Measurements from ENCODE around the gene PPP1R26. TPM values are rescaled to one million over a fixed set of nuclear protein-coding genes. Genes with fewer than 3 reads are reported as not detected.
"Not testable (repeated sequence)": the region's sequence is repeated elsewhere in the genome, so short reads cannot be mapped to it uniquely, and the experiment has no call there.

PPP1R26 gene
- total RNA-seq, 4 donors from 2014 or later = 5.4 to 10.9 (median 8.3) TPM

GRCh38 chr9:135512241-135512603 lies 32.6 kb downstream of the PPP1R26 start:
- Histone ChIP-seq H3K27ac (no peak overlapping the region), H3K4me3 (no peak overlapping the region), H3K36me3 (no peaks in the 10 kb centered on the region), H3K4me1 (no peaks in the 10 kb centered on the region), H3K27me3 (peaks cover 0 to 20% (median 0%) of the 10 kb centered on the region in 4 donors), H3K9me3 (no peaks in the 10 kb centered on the region)
- 74 to 75% methylated on average over 10 of the region's 10 CpGs for WGBS, 2 donors
- DNase-seq = no peak
- intact Hi-C loops (cut with DNase I) = no loop called here
- TF ChIP-seq CTCF (IDR thresholded peaks at IDR 0.05) (no peak), POLR2A (IDR thresholded peaks at IDR 0.05) (no peak)

DNA sequence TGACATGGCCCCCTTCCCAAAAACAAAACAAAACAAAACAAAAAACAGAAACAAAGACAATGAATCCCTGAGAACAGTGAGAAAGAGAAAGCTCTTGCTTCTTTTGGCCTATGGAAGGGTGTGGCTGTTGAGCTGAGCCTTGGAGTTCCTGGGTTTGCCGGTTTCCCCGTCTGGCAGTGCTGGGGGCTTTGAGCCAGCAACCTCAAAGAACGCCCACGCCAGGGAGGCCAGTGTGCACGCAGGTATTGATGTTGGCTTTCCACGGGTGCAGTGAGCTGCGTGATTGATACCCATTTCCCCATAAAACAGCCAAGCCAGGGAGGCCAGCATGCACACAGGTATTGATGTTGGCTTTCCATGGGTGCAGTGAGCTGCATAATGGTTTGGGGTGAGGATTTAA lies 33.3 kb downstream of the PPP1R26 start:
- no peak for DNase-seq
- H3K4me3 ChIP-seq = no peak overlapping the region
- WGBS, 2 donors = 35 to 53% methylated on average over 7 of the region's 7 CpGs
- H3K36me3 ChIP-seq = no peaks in the 10 kb centered on the region
- no peaks in the 10 kb centered on the region for H3K9me3 ChIP-seq
- intact Hi-C loops (cut with DNase I) = no loop called here
- H3K27ac ChIP-seq = no peak overlapping the region
- TF ChIP-seq POLR2A (IDR thresholded peaks at IDR 0.05) = no peak
- no peak for TF ChIP-seq CTCF (IDR thresholded peaks at IDR 0.05)
- no peaks in the 10 kb centered on the region for H3K4me1 ChIP-seq
- H3K27me3 ChIP-seq = peaks cover 0 to 20% (median 0%) of the 10 kb centered on the region in 4 donors

DNA sequence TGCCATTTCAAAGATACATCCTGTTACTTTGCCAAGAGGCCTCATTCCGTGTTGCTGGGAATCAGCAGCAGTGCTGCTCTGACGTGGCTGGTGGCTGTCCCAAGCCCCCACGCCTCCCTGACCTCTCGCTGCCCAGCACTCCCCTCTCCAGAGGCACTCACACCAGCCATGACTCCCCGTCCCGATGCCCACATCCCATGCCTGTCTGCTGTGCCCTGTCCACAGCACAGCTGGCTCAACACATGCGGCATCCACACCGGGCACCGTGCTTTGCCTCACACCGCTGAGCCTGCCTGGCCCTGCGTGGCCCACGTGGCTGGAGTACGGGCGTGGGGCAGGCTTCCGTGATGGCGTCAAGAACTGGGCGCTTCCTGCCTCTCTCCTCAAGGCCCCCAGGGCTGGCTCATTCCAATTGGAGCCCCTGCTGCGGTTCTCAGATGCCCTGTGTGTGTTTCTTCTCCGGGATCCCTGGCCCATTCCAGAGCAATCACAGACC lies 33.8 kb downstream of the PPP1R26 start:
- peaks cover 0 to 20% (median 0%) of the 10 kb centered on the region in 4 donors for H3K27me3 ChIP-seq
- WGBS, 2 donors = 71 to 81% methylated on average over 10 to 15 of the region's 19 CpGs
- H3K4me1 ChIP-seq = no peaks in the 10 kb centered on the region
- no peak overlapping the region for H3K4me3 ChIP-seq
- no peak overlapping the region for H3K27ac ChIP-seq
- no peak for TF ChIP-seq CTCF (IDR thresholded peaks at IDR 0.05)
- TF ChIP-seq POLR2A (IDR thresholded peaks at IDR 0.05) = no peak
- no peaks in the 10 kb centered on the region for H3K36me3 ChIP-seq
- DNase-seq = no peak
- H3K9me3 ChIP-seq = no peaks in the 10 kb centered on the region
- intact Hi-C loops (cut with DNase I) = no loop called here

DNA sequence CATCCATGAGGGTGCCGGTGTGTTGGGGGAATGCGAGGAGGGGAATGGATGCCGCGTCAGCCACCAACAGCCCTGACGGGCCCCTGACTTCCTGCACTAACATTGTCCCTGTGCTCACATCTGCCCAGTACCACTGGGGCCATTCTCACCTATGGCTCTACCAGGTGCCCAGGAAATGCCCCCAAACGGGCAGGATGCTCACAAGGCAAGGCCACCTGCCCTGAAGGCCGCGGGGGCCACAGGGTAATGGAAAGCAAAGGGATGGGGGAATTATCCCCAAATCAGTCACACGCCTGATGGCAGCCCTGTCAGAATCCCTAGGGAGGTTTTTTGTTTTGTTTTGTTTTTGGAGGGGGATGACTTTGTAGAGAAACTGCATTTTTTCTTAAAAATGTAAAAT lies 34.3 kb downstream of the PPP1R26 start:
- DNase-seq; H3K9me3 ChIP-seq; H3K36me3 ChIP-seq; H3K27ac ChIP-seq; intact Hi-C loops (cut with DNase I); H3K4me3 ChIP-seq; H3K4me1 ChIP-seq: not testable (repeated sequence)
- 83 to 86% methylated on average over 1 to 8 of the region's 9 CpGs for WGBS, 2 donors
- peaks cover 0 to 24% (median 0%) of the 10 kb centered on the region in 4 donors for H3K27me3 ChIP-seq

DNA sequence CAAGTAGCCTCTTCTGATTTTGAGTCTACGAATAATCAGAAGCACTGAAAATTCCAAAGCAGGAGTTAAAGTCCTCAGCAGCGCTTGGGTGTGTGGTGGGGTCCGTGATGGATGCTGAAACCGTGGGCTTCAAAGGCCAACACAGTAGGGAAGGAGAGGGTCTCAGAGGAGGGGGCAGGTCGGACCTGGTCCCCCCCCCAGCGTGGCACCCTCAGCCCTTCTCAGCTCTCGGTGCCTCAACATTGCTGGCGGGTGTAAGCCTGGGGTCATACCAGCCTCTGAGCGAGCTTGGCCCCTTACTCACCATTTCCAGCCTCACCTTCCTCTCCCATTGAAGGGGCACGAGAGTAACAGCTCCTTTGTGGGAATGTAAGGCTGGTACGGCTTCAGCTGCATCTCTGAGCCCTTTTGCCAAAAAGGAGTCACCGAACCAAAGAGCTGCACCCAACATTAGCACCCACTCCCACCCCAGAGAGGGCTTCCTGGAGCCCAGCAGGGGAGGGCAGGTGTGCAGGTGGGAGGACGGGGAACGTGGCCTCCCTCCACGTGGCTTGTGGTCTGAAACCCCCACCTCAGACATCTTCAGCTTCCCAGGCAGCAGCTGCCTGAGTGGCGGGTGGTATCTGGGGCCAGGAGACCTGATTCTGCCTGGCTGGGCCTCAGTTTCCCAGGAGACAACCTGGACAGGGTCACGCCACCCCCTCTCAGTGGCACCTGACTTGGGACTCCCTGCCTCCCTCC lies 34.9 kb downstream of the PPP1R26 start:
- Histone ChIP-seq H3K4me3 (no peak overlapping the region), H3K36me3 (no peaks in the 10 kb centered on the region), H3K9me3 (no peaks in the 10 kb centered on the region), H3K27me3 (peaks cover 0 to 24% (median 0%) of the 10 kb centered on the region in 4 donors), H3K27ac (no peak overlapping the region), H3K4me1 (no peaks in the 10 kb centered on the region)
- DNase-seq = no peak
- intact Hi-C loops (cut with DNase I) = no loop called here
- TF ChIP-seq POLR2A (IDR thresholded peaks at IDR 0.05) (no peak), CTCF (IDR thresholded peaks at IDR 0.05) (no peak)
- WGBS, 2 donors = 57 to 71% methylated on average over 4 to 6 of the region's 17 CpGs

Data from esophagus squamous epithelium (tissue), 5 donors.